NCI-H2081 (cell line): ENCODE results near the gene POLN.

ENCODE experiments used
- DNase-seq, 2 experiments: peaks; one replicate each; lab custom pipeline; 2025; lab: John Stamatoyannopoulos, UW

The POLN gene

DNA sequence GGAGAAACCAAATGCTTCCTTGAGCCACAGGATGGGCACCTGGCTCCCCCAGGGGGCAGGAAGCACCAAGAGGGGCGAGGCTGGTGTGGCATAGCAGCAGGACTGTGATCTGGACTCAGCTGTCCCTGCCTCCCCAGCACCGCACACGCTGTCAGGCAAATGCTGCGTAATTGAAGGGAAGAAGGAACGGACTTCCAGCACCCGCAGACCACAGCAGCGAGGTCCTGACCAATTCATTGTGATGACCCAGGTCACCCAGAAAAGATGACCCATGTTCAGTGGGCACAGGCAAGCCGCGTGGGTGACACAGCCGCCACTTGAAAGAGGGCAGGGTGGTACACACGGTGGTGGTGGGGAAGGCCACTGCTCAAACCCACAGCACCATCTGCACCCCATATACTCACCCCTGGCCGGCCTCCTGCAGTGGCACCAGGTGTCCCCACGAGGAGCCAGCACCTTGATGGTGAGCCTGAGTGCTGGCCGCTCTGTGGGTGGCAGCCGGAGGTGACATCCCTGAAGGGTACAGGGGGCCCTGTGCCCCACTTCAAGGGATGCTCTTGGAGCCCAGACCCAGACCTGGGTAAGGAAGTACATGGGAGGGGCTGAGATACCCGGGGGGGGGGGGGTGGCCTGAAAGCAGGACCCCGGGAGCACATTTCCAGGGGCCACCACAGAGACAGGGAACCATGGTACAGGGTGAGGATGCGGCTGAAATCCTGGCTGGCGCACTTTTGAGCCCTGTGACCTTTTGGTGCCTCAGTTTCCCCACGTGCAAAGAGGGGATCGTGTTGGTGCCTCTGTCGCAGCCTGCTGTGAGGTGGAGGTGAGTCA, 171.3 kb downstream of the POLN start:
- DNase-seq = no peak

DNA sequence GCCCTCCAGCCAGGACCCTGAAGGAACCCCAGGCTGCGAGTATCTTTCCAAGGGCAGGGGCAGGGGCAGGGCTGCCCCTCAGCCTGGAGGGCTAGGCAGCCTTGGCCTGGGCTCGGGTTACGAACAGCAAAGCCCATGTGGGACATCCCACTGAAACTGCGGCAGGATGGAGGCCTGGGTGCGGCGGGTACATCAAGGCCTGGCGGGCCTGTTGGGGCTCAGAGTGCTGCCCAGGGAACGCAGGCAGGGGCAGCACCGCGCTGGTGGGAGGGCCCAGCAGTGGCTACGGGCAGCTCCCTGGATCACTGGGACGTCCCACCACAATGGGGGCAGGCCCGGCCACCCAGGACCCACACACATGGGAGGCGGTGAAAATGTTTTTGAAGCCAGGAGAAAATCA, 171.9 kb downstream of the POLN start:
- no peak for DNase-seq

DNA sequence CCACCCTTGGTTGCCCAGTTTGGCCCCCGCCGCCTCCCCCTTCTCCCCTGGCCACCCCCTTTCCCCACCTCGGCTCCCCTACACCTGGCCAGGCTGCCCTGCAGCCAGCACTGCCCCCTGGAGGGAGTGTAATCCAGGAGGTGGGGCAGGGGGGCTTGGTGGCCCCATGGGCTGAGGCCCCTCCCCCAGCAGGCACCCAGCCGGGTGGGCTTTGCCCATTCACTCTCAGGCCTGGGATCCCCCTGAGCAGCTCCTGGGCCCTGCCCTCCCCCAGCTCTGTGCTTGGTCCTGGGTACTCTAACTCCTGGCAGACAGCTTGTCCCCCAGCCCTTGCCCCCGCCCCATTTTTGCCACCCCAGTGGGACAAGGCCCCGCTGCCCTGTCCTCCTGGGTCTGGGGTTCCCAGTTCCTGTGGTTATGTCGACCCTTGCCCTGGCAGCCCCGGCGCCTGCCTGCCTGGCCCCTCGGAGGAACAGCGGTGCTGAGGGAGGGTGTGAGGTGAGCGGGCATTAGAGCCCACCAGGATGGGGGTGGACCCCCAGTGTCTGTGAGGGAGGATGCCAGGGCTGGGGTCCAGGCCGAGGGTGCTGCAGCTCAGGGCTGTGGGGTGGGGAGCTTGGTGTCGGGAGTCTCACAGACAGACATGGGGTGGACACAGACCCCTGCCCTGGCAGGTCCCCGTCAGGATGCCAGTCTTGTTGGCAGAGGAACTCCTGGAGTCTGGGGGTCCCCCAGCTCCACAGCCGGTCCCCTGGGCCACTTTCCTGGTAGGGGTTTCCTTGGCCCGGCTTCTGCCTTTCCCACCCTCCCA, 172.6 kb downstream of the POLN start:
- no peak for DNase-seq

DNA sequence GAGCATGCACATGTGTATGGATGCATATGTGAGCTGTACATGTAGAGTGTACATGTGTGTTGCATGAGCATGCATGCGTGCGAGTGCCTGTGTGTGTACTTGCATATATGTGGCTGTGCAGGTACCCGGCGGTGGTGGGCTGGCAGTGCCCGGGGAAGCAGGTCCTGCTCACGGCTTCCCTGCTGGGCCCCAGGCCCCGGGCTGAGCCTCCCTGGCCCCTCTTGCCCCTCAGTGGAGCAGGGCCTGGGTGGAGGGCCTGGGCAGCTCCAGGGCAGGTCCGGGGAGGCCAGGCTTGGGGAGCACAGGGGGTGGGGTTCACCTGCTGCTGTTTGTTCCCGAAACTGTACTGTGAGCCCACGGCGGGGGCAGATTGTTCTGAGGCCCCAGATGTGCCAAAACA, 173.4 kb downstream of the POLN start:
- no peak for DNase-seq

DNA sequence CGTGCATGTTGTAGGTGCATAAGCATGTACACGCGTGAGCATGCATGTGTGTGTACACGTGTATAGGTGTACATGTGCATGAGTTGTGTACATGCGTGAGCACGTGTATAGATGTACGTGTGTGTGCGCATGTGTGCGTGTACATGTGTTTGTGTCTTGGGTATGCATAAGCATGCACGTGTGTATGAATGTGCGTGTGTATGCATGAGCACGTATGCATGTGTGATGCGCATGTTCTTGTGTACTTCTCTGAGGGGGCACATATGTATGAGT, 173.8 kb downstream of the POLN start:
- no peak for DNase-seq

DNA sequence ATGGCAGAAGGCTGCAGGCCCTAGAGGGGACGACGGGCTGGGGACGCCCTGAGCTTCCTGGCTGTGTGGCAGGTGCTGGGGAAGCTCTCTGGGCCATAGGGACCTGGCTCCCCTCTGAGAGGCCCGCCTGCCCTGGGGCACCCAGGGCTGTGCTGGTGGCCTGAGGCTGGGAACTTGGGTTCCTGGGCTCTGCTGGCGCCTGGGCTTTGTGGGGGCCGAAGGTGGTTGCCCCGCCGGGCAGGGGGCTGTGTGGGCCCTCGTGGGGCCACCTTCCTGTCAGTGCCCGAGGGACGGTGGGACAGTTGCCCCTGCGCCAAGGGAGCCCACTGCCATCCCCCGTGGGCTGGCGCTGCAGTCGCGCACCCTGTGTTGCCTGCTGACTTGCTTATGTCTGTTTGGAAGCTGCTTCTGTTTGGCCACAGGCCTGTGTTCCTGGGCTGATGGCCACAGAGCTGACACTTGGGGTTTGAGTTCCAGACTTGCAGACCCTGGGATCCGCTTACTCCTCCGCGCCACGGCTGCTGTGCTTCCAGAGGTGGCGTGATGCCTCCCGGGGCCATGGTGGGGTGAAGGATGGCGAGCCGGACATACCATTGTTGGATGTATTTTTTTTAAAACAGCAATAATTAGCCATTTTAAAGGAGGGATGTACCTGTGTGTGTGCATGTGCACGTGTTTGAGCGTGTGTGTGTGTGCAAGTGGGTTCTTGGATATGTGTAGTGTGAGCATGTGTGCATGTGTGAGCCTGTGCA, 174.3 kb downstream of the POLN start:
- DNase-seq = no peak

DNA sequence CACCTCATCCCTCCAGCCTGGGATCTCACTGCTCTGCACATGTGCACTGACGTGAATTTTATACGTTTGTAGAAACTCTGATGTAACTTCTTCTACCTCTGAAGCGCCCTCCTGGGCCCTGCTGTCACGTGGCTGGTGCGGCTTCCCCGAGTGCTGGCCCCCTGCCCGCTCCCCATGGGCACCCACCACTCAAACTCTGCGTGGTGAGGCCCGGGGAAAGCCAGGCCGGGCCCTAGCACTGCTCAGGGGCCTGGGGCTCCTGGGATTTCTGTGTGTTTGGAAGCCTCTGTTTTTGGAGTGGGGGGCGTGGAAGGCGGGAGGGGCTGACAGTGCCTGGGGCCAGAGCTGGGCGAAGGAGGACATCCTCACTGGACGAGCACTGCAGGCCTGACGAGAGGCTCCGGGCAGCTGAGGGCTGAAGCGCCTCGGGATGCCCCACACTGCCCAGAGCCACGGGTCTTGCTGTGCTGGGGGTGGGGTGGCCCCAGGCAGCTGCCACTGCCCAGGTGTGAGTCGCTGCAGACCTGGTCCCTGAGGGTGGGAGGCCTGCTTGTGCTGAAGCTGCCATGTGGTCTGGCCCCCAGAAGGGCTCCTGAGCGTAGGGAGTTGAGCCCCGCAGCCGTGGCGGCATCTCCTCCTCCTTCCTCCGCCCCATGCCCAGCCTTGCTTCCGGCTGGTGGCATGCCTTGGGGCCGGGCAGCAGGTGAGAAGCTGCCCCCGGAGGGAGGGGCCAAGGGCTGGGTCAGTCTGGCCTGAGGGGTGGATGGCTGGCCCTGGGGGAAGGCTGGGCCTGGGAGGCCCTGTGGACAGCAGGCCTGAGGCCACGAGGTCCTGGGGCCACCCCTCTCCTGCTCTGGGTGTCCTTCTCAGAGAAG, 175.1 kb downstream of the POLN start:
- DNase-seq = no peak

DNA sequence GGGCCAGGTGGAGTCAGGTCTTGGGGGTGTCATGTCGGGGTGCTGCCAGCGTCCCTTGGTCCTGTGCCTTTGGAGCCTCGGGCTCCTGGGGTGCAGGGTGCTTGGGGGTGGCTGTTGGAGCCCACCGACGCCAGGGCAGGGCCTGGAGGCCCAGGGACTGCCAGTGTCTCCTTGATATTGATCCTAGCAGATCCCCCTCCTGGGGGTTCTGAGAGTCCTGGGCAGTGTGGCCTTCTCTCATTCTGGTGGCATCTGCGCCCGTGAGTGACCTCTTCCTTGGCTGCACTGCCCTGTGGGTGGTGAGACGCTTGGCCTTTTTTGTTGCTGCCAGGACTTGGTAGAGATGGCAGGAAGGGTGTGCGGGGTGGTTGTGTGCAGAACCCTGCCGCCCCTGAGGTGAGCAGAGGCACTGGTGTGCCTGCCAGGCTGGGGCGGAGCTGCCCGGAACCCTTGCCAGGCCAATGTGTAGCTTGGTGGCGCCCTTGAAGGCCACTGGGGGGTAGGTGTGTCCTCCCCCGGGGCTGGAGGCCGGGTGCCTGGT, 175.8 kb downstream of the POLN start:
- no peak for DNase-seq

DNA sequence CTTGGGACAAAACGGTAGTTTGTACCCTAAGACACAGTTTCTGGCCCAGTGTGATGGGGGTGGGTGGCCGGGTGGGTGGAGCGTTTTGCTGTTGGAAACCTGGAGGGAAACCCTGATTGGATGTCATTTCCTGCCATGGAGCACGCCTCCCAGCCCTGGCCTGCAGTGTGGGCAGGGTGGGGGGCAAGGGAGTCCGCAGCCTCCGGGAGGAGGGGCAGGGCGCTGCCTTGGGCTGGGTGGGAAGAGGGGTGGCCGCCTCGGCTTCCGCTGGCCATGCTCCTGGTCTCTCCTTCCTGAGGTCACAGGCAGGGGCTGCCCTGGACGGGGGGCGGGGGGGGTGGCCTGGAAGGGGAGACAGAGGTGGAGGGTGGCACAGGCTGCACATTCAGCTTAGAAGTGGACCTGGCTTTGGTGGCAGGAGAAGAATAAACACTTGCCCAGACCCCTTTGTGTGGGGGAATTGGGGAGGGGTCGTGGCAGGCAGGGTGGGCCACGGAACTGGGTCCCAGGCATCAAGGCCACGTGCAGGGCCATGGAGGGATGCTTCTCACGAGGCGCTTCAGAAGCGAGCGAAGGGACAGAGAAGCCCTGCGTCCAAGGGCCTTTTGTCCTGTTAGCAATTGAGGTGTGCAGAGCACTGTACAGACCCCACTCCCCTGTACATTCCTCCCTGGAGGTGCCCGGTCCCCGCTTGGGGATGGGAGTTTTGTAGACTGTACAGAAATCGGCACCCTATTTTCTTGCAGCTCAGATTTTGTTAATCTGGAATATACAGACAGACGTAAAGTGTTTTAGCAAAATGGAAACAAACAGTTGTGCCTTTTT, 176.6 kb downstream of the POLN start:
- DNase-seq = no peak

DNA sequence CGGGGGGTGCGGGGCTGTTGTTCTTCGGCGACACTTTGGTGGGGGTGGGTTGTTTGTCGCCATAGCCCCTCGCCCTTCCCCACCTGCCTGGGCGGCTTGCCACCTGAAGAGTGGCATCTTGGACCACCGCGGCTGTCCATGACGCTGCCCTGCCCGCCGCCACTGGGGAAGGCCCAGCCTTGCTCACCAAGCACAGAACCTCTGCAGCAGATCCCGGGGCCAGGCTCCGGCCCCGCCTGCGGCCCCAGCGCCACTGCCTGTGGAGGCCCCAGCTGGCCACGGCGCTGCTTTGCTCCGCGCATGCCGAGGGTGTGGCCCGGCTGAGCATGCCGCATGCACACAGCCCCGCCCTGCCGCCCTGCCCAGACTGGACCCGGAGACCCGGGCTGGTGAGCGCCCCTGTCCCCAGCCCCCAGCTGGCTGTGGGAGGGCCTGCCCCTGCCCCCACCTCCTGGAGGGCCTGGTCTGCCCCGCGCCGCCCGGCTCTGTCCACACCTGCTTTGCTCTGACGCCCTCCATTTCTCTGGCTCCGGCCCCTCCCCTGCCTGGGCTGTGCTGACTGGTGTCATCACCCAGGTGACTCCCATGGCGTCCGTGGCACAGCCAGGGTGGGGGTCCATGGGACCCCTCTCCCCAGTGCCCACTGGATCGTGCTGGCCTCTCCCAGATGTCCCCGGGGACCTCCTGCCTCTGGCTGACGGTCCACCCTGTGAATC, 177.5 kb downstream of the POLN start:
- no peak for DNase-seq

DNA sequence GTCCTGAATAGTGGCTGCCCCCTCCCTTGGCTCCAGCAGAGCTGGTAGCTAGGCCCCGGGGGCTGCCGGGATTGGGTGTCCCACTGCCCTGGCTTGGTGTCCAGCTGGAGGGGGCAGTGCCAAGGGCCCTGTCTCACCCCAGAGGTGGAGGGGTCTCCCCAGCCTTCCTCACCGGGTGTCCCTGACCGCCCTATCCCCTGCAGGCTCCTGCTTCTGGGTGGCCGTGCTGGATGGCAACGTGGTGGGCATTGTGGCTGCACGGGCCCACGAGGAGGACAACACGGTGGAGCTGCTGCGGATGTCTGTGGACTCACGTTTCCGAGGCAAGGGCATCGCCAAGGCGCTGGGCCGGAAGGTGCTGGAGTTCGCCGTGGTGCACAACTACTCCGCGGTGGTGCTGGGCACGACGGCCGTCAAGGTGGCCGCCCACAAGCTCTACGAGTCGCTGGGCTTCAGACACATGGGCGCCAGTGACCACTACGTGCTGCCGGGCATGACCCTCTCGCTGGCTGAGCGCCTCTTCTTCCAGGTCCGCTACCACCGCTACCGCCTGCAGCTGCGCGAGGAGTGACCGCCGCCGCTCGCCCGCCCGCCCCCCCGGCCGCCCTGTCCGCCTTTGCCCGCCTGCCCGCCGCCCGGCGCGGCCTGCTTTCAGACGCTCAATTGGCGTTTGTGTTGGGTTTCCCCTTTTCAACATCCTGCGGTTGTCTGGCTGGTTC, 178.2 kb downstream of the POLN start:
- no peak for DNase-seq

DNA sequence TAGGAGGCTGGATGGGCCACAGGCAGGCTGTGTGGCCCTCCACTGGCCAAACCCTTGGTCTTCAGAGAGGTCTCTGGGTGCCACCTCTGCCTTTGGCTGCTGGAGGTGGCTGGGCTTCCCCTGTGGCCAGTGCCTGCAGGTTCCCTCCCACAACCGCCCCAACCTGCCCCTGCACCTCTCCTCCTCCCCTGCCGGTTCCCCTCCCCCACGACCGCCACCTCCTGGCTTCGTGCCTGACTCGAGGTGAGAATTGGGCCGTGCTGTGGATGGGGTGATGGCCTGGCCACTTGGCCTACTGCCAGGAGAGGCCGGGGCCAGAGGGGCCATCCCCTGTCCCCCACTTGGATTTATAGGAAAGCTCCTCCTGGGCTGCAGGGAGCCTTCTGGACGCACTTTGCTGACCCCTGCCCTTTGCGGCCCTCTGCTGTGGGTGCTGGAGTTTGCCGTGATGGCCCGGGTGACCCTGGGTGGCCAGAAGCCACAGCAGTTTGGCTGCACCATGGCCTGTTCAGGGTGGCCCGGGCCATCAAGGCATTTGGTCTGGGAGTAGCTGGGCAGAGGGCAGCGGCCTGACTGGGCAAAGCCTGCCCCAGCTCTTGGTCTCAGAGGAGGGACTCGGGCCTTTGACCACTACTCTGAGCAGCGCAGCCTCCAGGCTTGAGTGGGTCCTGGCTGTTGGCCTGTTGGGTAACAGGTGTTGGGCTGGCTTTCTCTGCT, 179.0 kb downstream of the POLN start:
- DNase-seq = no peak

DNA sequence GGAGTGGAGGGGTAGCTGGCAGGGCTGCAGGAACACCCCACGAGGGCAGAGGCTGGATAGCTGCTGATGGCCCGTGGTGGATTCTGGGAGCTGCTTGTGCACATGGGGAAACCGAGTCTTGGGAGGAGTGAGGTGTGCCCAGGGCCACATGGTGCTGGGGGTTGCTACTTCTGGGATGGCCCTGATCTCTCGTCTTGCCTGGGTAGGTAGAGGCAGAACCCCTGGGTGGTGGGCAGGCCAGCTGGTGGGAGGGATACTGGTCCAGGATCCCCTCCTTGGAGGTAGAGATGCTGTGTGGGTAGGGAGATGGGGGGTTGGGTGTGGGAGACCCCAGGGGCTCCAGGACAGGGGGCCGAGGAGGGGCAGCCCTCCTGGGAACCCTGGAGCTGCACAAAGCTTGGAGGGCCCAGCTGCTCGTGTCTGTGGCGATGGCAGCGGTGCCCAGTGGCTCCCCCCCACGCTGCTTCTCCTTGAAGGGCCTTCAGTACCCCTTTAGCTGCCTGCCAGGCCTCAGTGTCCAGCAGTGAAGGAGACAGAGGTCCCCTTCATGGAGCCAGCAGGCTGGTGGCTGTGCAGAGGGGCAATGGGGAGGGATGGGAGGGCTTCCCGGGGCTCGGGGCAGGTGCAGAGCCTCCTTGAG, 179.6 kb downstream of the POLN start:
- no peak for DNase-seq

DNA sequence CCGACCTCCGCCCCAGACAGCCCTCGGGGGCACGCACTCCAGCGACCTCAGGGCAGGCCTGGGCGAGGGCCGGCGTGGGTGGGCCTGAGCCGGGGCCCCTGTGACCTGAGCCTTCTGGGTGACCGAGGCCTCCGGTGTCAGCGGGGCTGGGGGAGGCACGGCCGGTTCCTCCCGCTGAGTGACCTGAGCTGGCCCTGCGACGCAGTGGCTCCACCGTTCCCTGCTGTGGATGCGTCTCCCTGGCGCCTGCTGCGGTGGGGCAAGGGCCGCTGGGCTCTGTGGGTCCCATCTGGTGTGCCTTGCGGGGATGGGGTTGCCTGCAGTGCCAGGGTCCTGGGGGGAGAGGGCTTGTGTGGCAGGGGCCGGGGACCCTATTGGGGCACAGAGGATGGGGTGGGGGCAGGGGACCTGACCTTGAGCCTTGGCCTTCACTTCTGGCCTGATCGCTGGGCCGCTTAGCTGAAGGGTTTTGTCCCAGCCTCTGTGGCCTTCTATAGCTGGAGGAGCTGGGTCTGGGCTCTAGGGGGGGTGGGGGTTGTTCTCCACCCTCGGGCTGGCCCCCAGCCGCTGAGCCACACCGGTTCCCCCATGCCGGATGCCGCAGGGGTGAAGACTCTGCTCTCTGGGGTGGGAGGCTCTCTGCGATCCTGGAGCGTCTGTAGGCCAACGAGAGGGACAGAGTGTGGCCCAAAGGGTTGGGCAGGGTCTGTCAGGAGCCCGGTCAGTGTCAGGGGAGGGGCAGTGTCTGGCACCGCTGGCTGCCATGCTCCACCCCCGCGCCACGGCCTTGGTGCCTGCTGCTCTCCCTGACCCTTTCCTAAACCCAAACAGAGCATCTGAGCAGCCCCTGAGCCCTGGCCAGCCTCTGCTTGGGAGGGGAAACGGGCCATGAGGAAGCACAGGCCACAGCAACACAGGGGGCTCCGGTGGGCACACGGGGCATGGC, 180.5 kb downstream of the POLN start:
- no peak for DNase-seq

DNA sequence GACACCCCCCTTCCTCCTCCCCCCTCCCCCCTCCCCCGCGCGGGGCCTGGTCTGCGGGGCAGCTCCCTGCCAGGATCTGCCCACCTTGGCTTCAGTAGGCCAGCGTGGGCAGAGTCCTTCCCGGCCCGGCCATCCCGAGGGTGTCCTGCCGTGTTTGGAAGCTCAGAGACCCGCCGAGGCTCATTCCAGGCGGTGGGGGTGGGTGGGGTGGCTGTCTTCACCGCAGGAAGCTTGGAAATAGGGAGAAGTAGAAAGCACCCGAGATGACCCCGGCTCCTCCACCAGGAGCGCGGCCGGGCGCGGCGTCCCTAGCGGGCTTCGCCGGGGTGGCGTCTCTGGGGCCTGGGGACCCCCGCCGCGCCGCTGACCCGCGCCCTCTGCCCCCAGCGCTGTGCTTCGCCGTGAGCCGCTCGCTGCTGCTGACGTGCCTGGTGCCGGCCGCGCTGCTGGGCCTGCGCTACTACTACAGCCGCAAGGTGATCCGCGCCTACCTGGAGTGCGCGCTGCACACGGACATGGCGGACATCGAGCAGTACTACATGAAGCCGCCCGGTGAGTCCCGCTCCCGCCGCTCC, 181.2 kb downstream of the POLN start:
- DNase-seq = peak; percentile 46 to 51

DNA sequence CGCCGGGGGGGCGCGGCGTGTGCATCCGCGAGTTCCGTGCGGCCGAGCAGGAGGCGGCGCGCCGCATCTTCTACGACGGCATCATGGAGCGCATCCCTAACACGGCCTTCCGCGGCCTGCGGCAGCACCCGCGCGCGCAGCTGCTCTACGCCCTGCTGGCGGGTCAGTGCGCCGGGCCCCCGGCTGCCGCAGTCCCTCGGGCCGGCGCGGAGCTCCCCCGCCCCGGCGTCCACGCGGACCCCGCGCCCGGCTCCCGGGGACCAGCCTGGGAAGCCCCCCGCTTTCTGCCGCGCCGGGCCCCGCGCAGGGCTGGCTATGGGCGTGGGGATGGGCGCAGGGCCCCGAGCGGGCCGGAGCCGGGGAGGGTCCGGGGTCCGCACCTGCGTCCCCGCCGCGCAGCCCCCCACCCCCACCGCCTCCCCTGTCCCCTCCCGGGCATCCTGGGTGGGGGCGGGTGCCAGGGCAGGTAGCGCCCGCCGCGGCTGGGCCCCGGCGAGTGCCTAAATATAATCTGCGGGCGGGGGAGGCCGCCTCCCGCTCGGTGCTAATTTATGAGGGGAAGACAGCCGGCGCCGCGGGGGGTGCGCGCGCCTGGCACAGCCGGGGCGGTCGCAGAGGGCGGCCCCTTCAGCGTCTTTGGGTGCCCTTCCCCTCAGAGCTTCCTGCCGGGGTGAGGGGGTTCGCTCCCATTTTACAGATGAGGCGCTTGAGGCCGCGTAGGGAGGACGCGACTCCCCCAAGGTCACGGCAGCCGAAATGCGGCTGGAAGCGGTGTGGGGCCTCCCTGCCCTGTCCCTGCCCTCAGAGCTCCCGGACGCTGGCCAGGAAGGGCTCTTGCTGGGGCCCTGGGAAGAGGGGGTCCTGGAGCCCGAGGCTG, 182.0 kb downstream of the POLN start:
- peak; percentile 56 to 76 for DNase-seq
